Breast epithelium (tissue), 4 donors: ENCODE measurements around the gene NUDT19. TPM values are rescaled to one million over a fixed set of nuclear protein-coding genes. Genes with fewer than 3 reads are reported as not detected.
A peak's percentile ranks its signal among the peaks of the same experiment; 100 is the strongest.

Experiments used
- DNase-seq, 2 donors: peaks; one replicate each; pipeline ENCODE4 v3.0.0-alpha.2; 2019; ENCODE audit warnings: low spot score in 2 of 2
- H3K27ac ChIP-seq, 2 donors: fragments of 200-600 bp; sonication (generic) in 1 of 2; one replicate each; pipeline ENCODE4 v1.5.1; 2016 to 2019; ENCODE audit warnings: mild to moderate bottlenecking in 1 of 2
- H3K27me3 ChIP-seq, 2 donors: fragments of 200-600 bp; sonication (generic) in 1 of 2; one replicate each; pipeline versions ENCODE4 v1.5.1 to v1.6.0; 2017 to 2019; ENCODE audit warnings: control low read depth in 1 of 2, mild to moderate bottlenecking in 1 of 2
- H3K36me3 ChIP-seq: fragments of 200-600 bp; one replicate; pipeline ENCODE4 v1.5.1; 2019
- H3K4me1 ChIP-seq, 2 donors: fragments of 200-600 bp; sonication (generic); one replicate each; pipeline ENCODE4 v1.5.1; 2016 to 2019; ENCODE audit warnings: control low read depth in 1 of 2
- H3K4me3 ChIP-seq, 3 donors: fragments of 200-600 bp; sonication (generic); 1 replicate in 2 of 3; 2 replicates in 1 of 3; pipeline ENCODE4 v1.5.1; 2016 to 2019; ENCODE audit warnings: mild to moderate bottlenecking in 3 of 3, moderate library complexity in 2 of 3
- H3K9me3 ChIP-seq, 2 donors: fragments of 200-600 bp; sonication (generic) in 1 of 2; one replicate each; pipeline ENCODE4 v1.5.1; 2016 to 2019; ENCODE audit warnings: control low read depth in 1 of 2
- POLR2A ChIP-seq: fragments of 450-650 bp; IDR thresholded peaks from one replicate; pipeline ENCODE4 v1.6.1; 2016; ENCODE audit warnings: antibody characterized with exemption, mild to moderate bottlenecking, moderate library complexity
- POLR2AphosphoS5 ChIP-seq, 3 donors: sonication (generic); formaldehyde crosslinking; IDR thresholded peaks; one replicate each; pipeline ENCODE4 v1.6.1; 2017; ENCODE audit warnings: antibody characterized with exemption in 3 of 3
- intact Hi-C: fragments of 100-400 bp; cut with DNase I; formaldehyde crosslinking; loops from one replicate; pipeline ENCODE4 v1.15.1; 2023; ENCODE audit warnings: low total_unique reads
- total RNA-seq, 3 donors: library from RNA; depleted of rRNA; stranded (reverse); fragments of >200 nt; gene quantifications; one replicate each; pipeline ENCODE4 v1.1.0, GENCODE V29; 2016
- TF ChIP-seq, protein P1 (sequence below), 3 donors: fragments of 450-650 bp; IDR thresholded peaks; one replicate each; pipeline ENCODE4 v1.5.1; 2016 to 2017; ENCODE audit warnings: antibody characterized with exemption in 3 of 3, mild to moderate bottlenecking in 3 of 3, moderate library complexity in 3 of 3

Gene NUDT19
- total RNA-seq, 3 donors from 2014 or later: 7.2 to 9.5 (median 8.0) TPM

- no peaks in the 10 kb centered on the region for H3K27me3 ChIP-seq
- TF ChIP-seq POLR2A (no peak), POLR2AphosphoS5 (IDR thresholded peaks at IDR 0.05) (no peak)
- TF ChIP-seq, protein P1, sequence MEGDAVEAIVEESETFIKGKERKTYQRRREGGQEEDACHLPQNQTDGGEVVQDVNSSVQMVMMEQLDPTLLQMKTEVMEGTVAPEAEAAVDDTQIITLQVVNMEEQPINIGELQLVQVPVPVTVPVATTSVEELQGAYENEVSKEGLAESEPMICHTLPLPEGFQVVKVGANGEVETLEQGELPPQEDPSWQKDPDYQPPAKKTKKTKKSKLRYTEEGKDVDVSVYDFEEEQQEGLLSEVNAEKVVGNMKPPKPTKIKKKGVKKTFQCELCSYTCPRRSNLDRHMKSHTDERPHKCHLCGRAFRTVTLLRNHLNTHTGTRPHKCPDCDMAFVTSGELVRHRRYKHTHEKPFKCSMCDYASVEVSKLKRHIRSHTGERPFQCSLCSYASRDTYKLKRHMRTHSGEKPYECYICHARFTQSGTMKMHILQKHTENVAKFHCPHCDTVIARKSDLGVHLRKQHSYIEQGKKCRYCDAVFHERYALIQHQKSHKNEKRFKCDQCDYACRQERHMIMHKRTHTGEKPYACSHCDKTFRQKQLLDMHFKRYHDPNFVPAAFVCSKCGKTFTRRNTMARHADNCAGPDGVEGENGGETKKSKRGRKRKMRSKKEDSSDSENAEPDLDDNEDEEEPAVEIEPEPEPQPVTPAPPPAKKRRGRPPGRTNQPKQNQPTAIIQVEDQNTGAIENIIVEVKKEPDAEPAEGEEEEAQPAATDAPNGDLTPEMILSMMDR (IDR thresholded peaks at IDR 0.05): no peak
- H3K36me3 ChIP-seq: no peaks in the 10 kb centered on the region
- H3K9me3 ChIP-seq: peaks cover 0 to 5% of the 10 kb centered on the region in 2 donors
- no peaks in the 10 kb centered on the region for H3K4me1 ChIP-seq
- no peak for DNase-seq
- no peak overlapping the region for H3K27ac ChIP-seq
- H3K4me3 ChIP-seq: no peak overlapping the region
- intact Hi-C loops: no loop called here
These were observed 26.7 kb downstream of the NUDT19 start for GRCh38 chr19:32718286-32718685.

DNA sequence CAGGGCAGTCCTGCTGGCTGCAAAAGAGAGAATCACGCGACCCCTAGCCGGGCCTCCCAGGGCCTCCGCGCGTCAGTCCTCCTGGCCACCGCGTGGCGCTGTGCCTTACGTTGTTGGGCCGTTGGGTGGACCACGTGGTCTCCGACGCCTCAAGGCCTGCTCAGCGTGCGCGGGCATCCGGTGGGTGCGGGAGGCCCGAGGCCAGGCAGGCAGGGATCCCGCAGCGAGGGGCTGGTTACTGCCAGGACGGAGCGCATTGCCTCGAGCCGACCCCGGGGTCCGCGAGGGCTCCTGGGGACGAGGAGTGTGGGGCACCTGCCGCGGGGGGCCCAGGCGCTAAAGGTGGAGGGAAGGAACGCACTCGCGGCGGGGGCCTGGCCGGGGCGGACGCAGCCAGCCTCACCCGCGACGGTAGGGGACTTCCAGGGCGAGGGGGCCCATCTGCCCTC, 28.0 kb downstream of the NUDT19 start, which contains the start of gene TDRD12:
Gene TDRD12 (plus strand): TSS at position 157 of the 449 bp plus-strand sequence. CDS start 306 bp downstream, outside the sequence.
- intact Hi-C loops: no loop called here
- H3K27me3 ChIP-seq: no peaks in the 10 kb centered on the region

GRCh38 chr19:32720216-32720935, 28.8 kb downstream of the NUDT19 start:
- Histone ChIP-seq H3K9me3 (peaks cover 0 to 5% of the 10 kb centered on the region in 2 donors), H3K27ac (no peak overlapping the region), H3K27me3 (no peaks in the 10 kb centered on the region), H3K4me1 (no peaks in the 10 kb centered on the region), H3K36me3 (no peaks in the 10 kb centered on the region), H3K4me3 (no peak overlapping the region)
- TF ChIP-seq, protein P1 (IDR thresholded peaks at IDR 0.05): no peak
- TF ChIP-seq POLR2A: no peak
- TF ChIP-seq POLR2AphosphoS5 (IDR thresholded peaks at IDR 0.05): no peak
- no peak for DNase-seq
- intact Hi-C loops: no loop called here

More for the DNA sequence above, 28.0 kb downstream of the NUDT19 start, which contains the start of gene TDRD12:
- peak within 1 kb of the TSS in 1 of 3 donors; percentile 16 for H3K4me3 ChIP-seq
- no peaks in the 10 kb centered on the region for H3K36me3 ChIP-seq
- H3K27ac ChIP-seq: no peak within 1 kb of the TSS
- peaks cover 0 to 5% of the 10 kb centered on the region in 2 donors for H3K9me3 ChIP-seq
- TF ChIP-seq POLR2AphosphoS5 (IDR thresholded peaks at IDR 0.05) (no peak), POLR2A (no peak)
- TF ChIP-seq, protein P1 (IDR thresholded peaks at IDR 0.05): no peak
- H3K4me1 ChIP-seq: no peaks in the 10 kb centered on the region
- no peak for DNase-seq

GRCh38 chr19:32720936-32721250, 29.3 kb downstream of the NUDT19 start:
- H3K27me3 ChIP-seq: no peaks in the 10 kb centered on the region
- peaks cover 0 to 5% of the 10 kb centered on the region in 2 donors for H3K9me3 ChIP-seq
- no peak overlapping the region for H3K4me3 ChIP-seq
- no peak overlapping the region for H3K27ac ChIP-seq
- TF ChIP-seq, protein P1 (IDR thresholded peaks at IDR 0.05): no peak
- TF ChIP-seq POLR2AphosphoS5 (IDR thresholded peaks at IDR 0.05): no peak
- intact Hi-C loops: no loop called here
- H3K4me1 ChIP-seq: no peaks in the 10 kb centered on the region
- no peak for DNase-seq
- no peaks in the 10 kb centered on the region for H3K36me3 ChIP-seq

DNA sequence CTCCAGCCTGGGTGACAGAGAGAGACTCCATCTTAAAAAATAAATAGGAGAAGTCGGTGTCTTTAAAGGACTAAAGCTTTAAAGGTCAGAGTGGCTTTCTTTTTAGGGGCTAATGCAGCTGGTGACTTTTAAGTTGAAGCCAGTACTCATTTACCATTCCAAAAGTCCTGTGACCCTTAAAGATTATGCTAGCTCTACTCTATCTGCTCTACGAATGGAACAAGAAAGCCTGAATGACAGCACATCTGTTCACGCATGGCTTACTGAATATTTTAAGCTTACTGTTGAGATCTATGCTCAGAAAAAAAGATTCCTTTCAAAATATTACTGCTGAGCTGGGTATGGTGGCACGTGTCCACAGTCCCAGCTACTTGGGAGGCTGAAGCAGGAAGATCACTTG, 44.3 kb downstream of the NUDT19 start:
- no peak overlapping the region for H3K27ac ChIP-seq
- no peaks in the 10 kb centered on the region for H3K36me3 ChIP-seq
- no peaks in the 10 kb centered on the region for H3K9me3 ChIP-seq
- intact Hi-C loops: no loop called here
- no peak for DNase-seq
- no peaks in the 10 kb centered on the region for H3K4me1 ChIP-seq
- no peak overlapping the region for H3K4me3 ChIP-seq
- TF ChIP-seq, protein P1 (IDR thresholded peaks at IDR 0.05): no peak
- no peak for TF ChIP-seq POLR2AphosphoS5 (IDR thresholded peaks at IDR 0.05)
- no peak for TF ChIP-seq POLR2A
- no peaks in the 10 kb centered on the region for H3K27me3 ChIP-seq
